ENCODE measurements around the gene PHTF2. TPM values are rescaled to one million over a fixed set of nuclear protein-coding genes. Genes with fewer than 3 reads are reported as not detected.

PHTF2 gene
- total RNA-seq, 1 experiment from 2014 or later, result 2.8 TPM

GRCh38 chr7:77944183-77945182 is 145.9 kb downstream of the PHTF2 start:
- in situ Hi-C loops (cut with HindIII; ENCODE audit: low pct_unique_long_range_greater_than_20kb, low sequenced_read_pairs), result no loop called here
- DNase-seq (ENCODE audit: low read depth), result no peak

GRCh38 chr7:77950548-77950947 is 152.0 kb downstream of the PHTF2 start:
- in situ Hi-C loops (cut with HindIII; ENCODE audit: low pct_unique_long_range_greater_than_20kb, low sequenced_read_pairs), result no loop called here
- no peak for DNase-seq (ENCODE audit: low read depth)

- DNase-seq (ENCODE audit: low read depth), result no peak
- in situ Hi-C loops (cut with HindIII; ENCODE audit: low pct_unique_long_range_greater_than_20kb, low sequenced_read_pairs), result no loop called here
Measured at GRCh38 chr7:77954773-77955555, 156.4 kb downstream of the PHTF2 start.

- no peak for DNase-seq (ENCODE audit: low read depth)
- in situ Hi-C loops (cut with HindIII; ENCODE audit: low pct_unique_long_range_greater_than_20kb, low sequenced_read_pairs), result no loop called here
Measured at GRCh38 chr7:77958436-77958835, 159.9 kb downstream of the PHTF2 start.

- DNase-seq (ENCODE audit: low read depth), result no peak
- in situ Hi-C loops (cut with HindIII; ENCODE audit: low pct_unique_long_range_greater_than_20kb, low sequenced_read_pairs), result no loop called here
Measured at GRCh38 chr7:77959080-77959479, 160.5 kb downstream of the PHTF2 start.

- DNase-seq (ENCODE audit: low read depth), result no peak
- in situ Hi-C loops (cut with HindIII; ENCODE audit: low pct_unique_long_range_greater_than_20kb, low sequenced_read_pairs), result no loop called here
Measured at GRCh38 chr7:77960336-77960735, 161.8 kb downstream of the PHTF2 start.

- no peak for DNase-seq (ENCODE audit: low read depth)
- in situ Hi-C loops (cut with HindIII; ENCODE audit: low pct_unique_long_range_greater_than_20kb, low sequenced_read_pairs), result no loop called here
Measured at GRCh38 chr7:77967429-77967828, 168.9 kb downstream of the PHTF2 start.

- in situ Hi-C loops (cut with HindIII; ENCODE audit: low pct_unique_long_range_greater_than_20kb, low sequenced_read_pairs), result no loop called here
- DNase-seq (ENCODE audit: low read depth), result no peak
Measured at GRCh38 chr7:77971726-77972125, 173.2 kb downstream of the PHTF2 start.

- in situ Hi-C loops (cut with HindIII; ENCODE audit: low pct_unique_long_range_greater_than_20kb, low sequenced_read_pairs), result no loop called here
Measured at GRCh38 chr7:77975672-77976480, 177.3 kb downstream of the PHTF2 start.

GRCh38 chr7:77979219-77979618 is 180.6 kb downstream of the PHTF2 start:
- in situ Hi-C loops (cut with HindIII; ENCODE audit: low pct_unique_long_range_greater_than_20kb, low sequenced_read_pairs), result no loop called here
- no peak for DNase-seq (ENCODE audit: low read depth)

More at GRCh38 chr7:77975672-77976480, 177.3 kb downstream of the PHTF2 start:
- no peak for DNase-seq (ENCODE audit: low read depth)

GRCh38 chr7:77980087-77980713 is 181.6 kb downstream of the PHTF2 start:
- no peak for DNase-seq (ENCODE audit: low read depth)
- in situ Hi-C loops (cut with HindIII; ENCODE audit: low pct_unique_long_range_greater_than_20kb, low sequenced_read_pairs), result no loop called here

GRCh38 chr7:77982926-77983550 is 184.5 kb downstream of the PHTF2 start:
- DNase-seq (ENCODE audit: low read depth), result no peak
- in situ Hi-C loops (cut with HindIII; ENCODE audit: low pct_unique_long_range_greater_than_20kb, low sequenced_read_pairs), result no loop called here

GRCh38 chr7:77983973-77984372 is 185.4 kb downstream of the PHTF2 start:
- DNase-seq (ENCODE audit: low read depth), result no peak
- in situ Hi-C loops (cut with HindIII; ENCODE audit: low pct_unique_long_range_greater_than_20kb, low sequenced_read_pairs), result no loop called here

- in situ Hi-C loops (cut with HindIII; ENCODE audit: low pct_unique_long_range_greater_than_20kb, low sequenced_read_pairs), result no loop called here
- no peak for DNase-seq (ENCODE audit: low read depth)
Measured at GRCh38 chr7:77985232-77985973, 186.8 kb downstream of the PHTF2 start.

- DNase-seq (ENCODE audit: low read depth), result no peak
- in situ Hi-C loops (cut with HindIII; ENCODE audit: low pct_unique_long_range_greater_than_20kb, low sequenced_read_pairs), result no loop called here
Measured at GRCh38 chr7:77985974-77986339, 187.4 kb downstream of the PHTF2 start.

GRCh38 chr7:77989981-77990566 is 191.5 kb downstream of the PHTF2 start:
- DNase-seq (ENCODE audit: low read depth), result peak; percentile 2
- in situ Hi-C loops (cut with HindIII; ENCODE audit: low pct_unique_long_range_greater_than_20kb, low sequenced_read_pairs), result no loop called here

GRCh38 chr7:77991656-77992055 is 193.1 kb downstream of the PHTF2 start:
- in situ Hi-C loops (cut with HindIII; ENCODE audit: low pct_unique_long_range_greater_than_20kb, low sequenced_read_pairs), result no loop called here
- no peak for DNase-seq (ENCODE audit: low read depth)

Data from Caki2 (cell line).